GM12874 (cell line): ENCODE results near the gene ALDH4A1.

Experiments used
- CTCF ChIP-seq: IDR thresholded peaks from 2 replicates; pipeline ENCODE4 v1.5.1; 2011; ENCODE audit warnings: low read depth, mild to moderate bottlenecking, control low read depth, low read length, moderate library complexity; ENCODE audit not compliant: insufficient read depth

The ALDH4A1 gene

GRCh38 chr1:18936814-18937481, 34.6 kb upstream of the ALDH4A1 start:
- no peak for TF ChIP-seq CTCF

- no peak for TF ChIP-seq CTCF
Observed at GRCh38 chr1:18936471-18936813, 34.1 kb upstream of the ALDH4A1 start.

GRCh38 chr1:18934205-18935000, 32.0 kb upstream of the ALDH4A1 start:
- no peak for TF ChIP-seq CTCF

- TF ChIP-seq CTCF, result no peak
Observed at GRCh38 chr1:18932879-18933278, 30.5 kb upstream of the ALDH4A1 start.

- no peak for TF ChIP-seq CTCF
Observed at GRCh38 chr1:18932387-18932786, 30.0 kb upstream of the ALDH4A1 start.

- no peak for TF ChIP-seq CTCF
Observed at GRCh38 chr1:18931730-18932129, 29.4 kb upstream of the ALDH4A1 start.

GRCh38 chr1:18929686-18930085, 27.3 kb upstream of the ALDH4A1 start:
- no peak for TF ChIP-seq CTCF
